HUES64 (cell line): ENCODE measurements around the gene CHERP.

Experiments used
- H3K27ac ChIP-seq: 2 replicates; pipeline ENCODE4 v1.7.0; 2013; ENCODE audit warnings: low read depth, low read length, inconsistent platforms
- H3K27me3 ChIP-seq: 2 replicates; pipeline ENCODE4 v1.6.1; 2013; ENCODE audit warnings: mild to moderate bottlenecking, low read length; ENCODE audit not compliant: insufficient read depth
- H3K36me3 ChIP-seq: 2 replicates; pipeline ENCODE4 v1.6.1; 2013; ENCODE audit warnings: mild to moderate bottlenecking, low read length; ENCODE audit not compliant: insufficient read depth
- H3K4me1 ChIP-seq: 2 replicates; pipeline ENCODE4 v1.6.1; 2013; ENCODE audit warnings: mild to moderate bottlenecking, low read length, moderate library complexity; ENCODE audit not compliant: insufficient read depth
- H3K4me3 ChIP-seq: 2 replicates; pipeline ENCODE4 v1.5.1; 2013; ENCODE audit warnings: mild to moderate bottlenecking, low read length, moderate library complexity
- H3K9ac ChIP-seq: 2 replicates; pipeline ENCODE4 v1.6.1; 2013; ENCODE audit warnings: mild to moderate bottlenecking, low read depth, low read length
- H3K9me3 ChIP-seq: 2 replicates; pipeline ENCODE4 v1.6.1; 2013; ENCODE audit warnings: low read depth, low read length; ENCODE audit not compliant: insufficient read depth
- WGBS: fragments of 150-250, 120-280 bp; methylation state at CpG from one replicate; pipeline ENCODE4 v1.1.7; 2013; ENCODE audit warnings: missing lambda C conversion rate; 5-methylcytosine and 5-hydroxymethylcytosine counted together

The CHERP gene

DNA sequence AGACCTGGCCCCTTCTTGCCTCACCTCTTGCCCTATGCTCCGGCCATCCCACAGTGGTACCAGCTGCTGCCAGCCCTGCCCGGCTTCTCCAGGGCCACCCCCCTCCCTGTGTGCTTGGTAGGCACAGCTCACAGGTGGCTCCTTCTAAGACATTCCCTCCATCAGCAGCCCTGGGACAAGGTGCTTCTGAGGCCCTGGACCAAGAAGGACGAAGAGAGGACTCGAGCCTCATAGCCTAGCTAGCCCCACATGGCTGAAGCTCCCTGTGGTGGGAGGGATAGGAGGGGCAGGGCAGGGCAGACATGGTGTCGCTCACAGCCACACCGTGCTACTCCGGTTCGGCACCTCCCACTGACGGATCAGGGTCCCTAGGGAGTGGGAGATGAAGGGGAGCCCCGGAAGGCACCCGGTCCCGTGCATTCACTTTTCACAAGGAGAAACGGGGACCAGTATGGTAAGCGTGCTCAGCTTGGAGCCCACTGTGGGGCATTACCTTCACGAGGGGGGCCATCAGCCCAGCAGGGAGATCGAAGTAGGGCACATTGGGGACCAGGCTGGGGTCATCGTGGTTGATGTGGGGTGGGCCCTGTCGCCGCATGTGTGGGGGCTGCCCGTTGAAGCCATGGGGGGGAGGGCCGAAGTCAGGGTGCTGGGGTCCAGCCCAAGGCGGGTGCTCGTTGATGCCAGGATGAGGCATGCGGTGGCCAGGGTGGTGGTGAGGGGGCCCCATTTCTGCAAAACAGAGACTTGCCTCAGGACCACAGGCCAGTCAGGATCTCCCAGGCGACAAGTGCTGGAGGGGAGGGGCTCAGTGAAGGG is 19.5 kb downstream of the CHERP start:
- Histone ChIP-seq H3K27ac (no peak overlapping the region), H3K9ac (no peak overlapping the region), H3K9me3 (no peaks in the 10 kb centered on the region), H3K4me1 (no peaks in the 10 kb centered on the region), H3K4me3 (no peak overlapping the region), H3K27me3 (no peaks in the 10 kb centered on the region), H3K36me3 (peaks cover 96% of the 10 kb centered on the region)
- 97% methylated on average over 25 of the region's 25 CpGs for WGBS

GRCh38 chr19:16521715-16522289 is 20.4 kb downstream of the CHERP start:
- 96% methylated on average over 10 of the region's 10 CpGs for WGBS
- Histone ChIP-seq H3K4me1 (no peaks in the 10 kb centered on the region), H3K27ac (no peak overlapping the region), H3K27me3 (no peaks in the 10 kb centered on the region), H3K9me3 (no peaks in the 10 kb centered on the region), H3K4me3 (no peak overlapping the region), H3K9ac (no peak overlapping the region), H3K36me3 (peaks cover 96% of the 10 kb centered on the region)

- no peak overlapping the region for H3K4me3 ChIP-seq
- no peak overlapping the region for H3K27ac ChIP-seq
- H3K27me3 ChIP-seq = no peaks in the 10 kb centered on the region
- no peaks in the 10 kb centered on the region for H3K9me3 ChIP-seq
- H3K4me1 ChIP-seq = no peaks in the 10 kb centered on the region
- H3K9ac ChIP-seq = no peak overlapping the region
- 96% methylated on average over 18 of the region's 18 CpGs for WGBS
- peaks cover 95% of the 10 kb centered on the region for H3K36me3 ChIP-seq
Measured at GRCh38 chr19:16520986-16521624, 21.1 kb downstream of the CHERP start.

DNA sequence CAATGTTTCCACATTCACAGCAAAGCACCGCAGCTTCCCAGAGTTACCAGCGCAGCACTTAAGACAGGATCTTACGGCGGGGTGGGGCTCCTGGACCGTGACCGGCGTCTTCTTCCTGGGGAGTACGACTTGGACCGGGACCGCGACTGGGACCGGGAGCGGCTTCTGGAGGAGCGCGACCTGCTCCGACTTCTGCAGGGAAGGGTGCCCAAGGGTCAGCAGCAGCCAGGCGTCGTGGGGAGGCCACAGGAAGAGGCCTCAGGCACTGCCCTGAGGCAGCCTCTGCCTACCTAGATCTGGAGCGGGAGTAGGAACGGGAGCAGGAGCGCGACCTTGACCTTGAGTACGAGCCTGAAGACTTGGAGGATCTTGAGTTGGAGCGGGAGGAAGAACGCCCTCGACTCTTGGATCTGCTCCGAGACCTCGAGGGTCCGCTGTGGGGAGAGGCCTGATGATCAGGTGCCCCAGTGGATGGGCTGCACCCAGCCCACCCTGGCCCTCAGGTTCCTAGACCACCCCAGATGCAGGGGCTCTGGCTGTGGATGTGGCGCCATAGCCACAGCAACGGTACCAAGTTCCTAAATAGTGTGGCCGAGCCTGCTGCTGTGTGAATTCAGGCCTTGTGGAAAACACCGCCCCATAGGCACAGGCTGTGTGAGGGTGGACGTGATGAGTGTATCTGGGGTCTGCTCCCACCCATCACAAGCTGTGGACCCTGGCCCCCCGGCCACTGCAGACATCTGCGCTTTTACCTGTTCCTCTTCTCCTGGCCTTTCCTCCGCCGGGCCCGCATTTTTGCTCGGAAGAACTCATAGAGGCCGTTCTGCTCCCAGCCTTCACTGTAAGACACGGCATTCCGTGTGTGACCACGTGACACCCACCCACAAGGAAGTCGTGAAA is 21.9 kb downstream of the CHERP start:
- no peaks in the 10 kb centered on the region for H3K9me3 ChIP-seq
- no peak overlapping the region for H3K27ac ChIP-seq
- H3K4me1 ChIP-seq = no peaks in the 10 kb centered on the region
- H3K4me3 ChIP-seq = no peak overlapping the region
- H3K27me3 ChIP-seq = no peaks in the 10 kb centered on the region
- H3K36me3 ChIP-seq = peaks cover 87% of the 10 kb centered on the region
- no peak overlapping the region for H3K9ac ChIP-seq
- WGBS = 95% methylated on average over 45 of the region's 45 CpGs

GRCh38 chr19:16519230-16519687 is 23.0 kb downstream of the CHERP start:
- H3K4me3 ChIP-seq = no peak overlapping the region
- no peak overlapping the region for H3K27ac ChIP-seq
- 96% methylated on average over 24 of the region's 24 CpGs for WGBS
- no peaks in the 10 kb centered on the region for H3K27me3 ChIP-seq
- no peak overlapping the region for H3K9ac ChIP-seq
- no peaks in the 10 kb centered on the region for H3K9me3 ChIP-seq
- H3K4me1 ChIP-seq = no peaks in the 10 kb centered on the region
- peaks cover 76% of the 10 kb centered on the region for H3K36me3 ChIP-seq

GRCh38 chr19:16518483-16519229 is 23.6 kb downstream of the CHERP start:
- Histone ChIP-seq H3K36me3 (peaks cover 71% of the 10 kb centered on the region), H3K9ac (no peak overlapping the region), H3K4me1 (no peaks in the 10 kb centered on the region), H3K4me3 (no peak overlapping the region), H3K27me3 (no peaks in the 10 kb centered on the region), H3K9me3 (no peaks in the 10 kb centered on the region), H3K27ac (no peak overlapping the region)
- WGBS = 95% methylated on average over 33 of the region's 33 CpGs

GRCh38 chr19:16518061-16518460 is 24.2 kb downstream of the CHERP start:
- 97% methylated on average over 14 of the region's 14 CpGs for WGBS
- Histone ChIP-seq H3K27ac (no peak overlapping the region), H3K9me3 (no peaks in the 10 kb centered on the region), H3K4me3 (no peak overlapping the region), H3K9ac (no peak overlapping the region), H3K36me3 (peaks cover 66% of the 10 kb centered on the region), H3K27me3 (no peaks in the 10 kb centered on the region), H3K4me1 (no peaks in the 10 kb centered on the region)

GRCh38 chr19:16516923-16517610 is 25.2 kb downstream of the CHERP start:
- peaks cover 65% of the 10 kb centered on the region for H3K36me3 ChIP-seq
- no peak overlapping the region for H3K4me3 ChIP-seq
- H3K27ac ChIP-seq = no peak overlapping the region
- no peaks in the 10 kb centered on the region for H3K4me1 ChIP-seq
- no peak overlapping the region for H3K9ac ChIP-seq
- no peaks in the 10 kb centered on the region for H3K27me3 ChIP-seq
- H3K9me3 ChIP-seq = no peaks in the 10 kb centered on the region
- 95% methylated on average over 14 of the region's 14 CpGs for WGBS

- H3K4me3 ChIP-seq = no peak overlapping the region
- H3K4me1 ChIP-seq = no peaks in the 10 kb centered on the region
- WGBS = 94% methylated on average over 14 of the region's 15 CpGs
- H3K27me3 ChIP-seq = no peaks in the 10 kb centered on the region
- H3K36me3 ChIP-seq = peaks cover 62% of the 10 kb centered on the region
- H3K9me3 ChIP-seq = no peaks in the 10 kb centered on the region
- H3K27ac ChIP-seq = no peak overlapping the region
- H3K9ac ChIP-seq = no peak overlapping the region
Measured at GRCh38 chr19:16516381-16516780, 25.9 kb downstream of the CHERP start.
